MV-4-11 (cell line): ENCODE results near the gene ZCWPW2.

ENCODE experiments used
- DNase-seq: peaks from one replicate; lab custom pipeline; 2025; lab: John Stamatoyannopoulos, UW

The ZCWPW2 gene, protein sequence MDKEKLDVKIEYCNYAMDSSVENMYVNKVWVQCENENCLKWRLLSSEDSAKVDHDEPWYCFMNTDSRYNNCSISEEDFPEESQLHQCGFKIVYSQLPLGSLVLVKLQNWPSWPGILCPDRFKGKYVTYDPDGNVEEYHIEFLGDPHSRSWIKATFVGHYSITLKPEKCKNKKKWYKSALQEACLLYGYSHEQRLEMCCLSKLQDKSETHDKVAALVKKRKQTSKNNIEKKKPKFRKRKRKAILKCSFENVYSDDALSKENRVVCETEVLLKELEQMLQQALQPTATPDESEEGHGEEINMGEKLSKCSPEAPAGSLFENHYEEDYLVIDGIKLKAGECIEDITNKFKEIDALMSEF

DNA sequence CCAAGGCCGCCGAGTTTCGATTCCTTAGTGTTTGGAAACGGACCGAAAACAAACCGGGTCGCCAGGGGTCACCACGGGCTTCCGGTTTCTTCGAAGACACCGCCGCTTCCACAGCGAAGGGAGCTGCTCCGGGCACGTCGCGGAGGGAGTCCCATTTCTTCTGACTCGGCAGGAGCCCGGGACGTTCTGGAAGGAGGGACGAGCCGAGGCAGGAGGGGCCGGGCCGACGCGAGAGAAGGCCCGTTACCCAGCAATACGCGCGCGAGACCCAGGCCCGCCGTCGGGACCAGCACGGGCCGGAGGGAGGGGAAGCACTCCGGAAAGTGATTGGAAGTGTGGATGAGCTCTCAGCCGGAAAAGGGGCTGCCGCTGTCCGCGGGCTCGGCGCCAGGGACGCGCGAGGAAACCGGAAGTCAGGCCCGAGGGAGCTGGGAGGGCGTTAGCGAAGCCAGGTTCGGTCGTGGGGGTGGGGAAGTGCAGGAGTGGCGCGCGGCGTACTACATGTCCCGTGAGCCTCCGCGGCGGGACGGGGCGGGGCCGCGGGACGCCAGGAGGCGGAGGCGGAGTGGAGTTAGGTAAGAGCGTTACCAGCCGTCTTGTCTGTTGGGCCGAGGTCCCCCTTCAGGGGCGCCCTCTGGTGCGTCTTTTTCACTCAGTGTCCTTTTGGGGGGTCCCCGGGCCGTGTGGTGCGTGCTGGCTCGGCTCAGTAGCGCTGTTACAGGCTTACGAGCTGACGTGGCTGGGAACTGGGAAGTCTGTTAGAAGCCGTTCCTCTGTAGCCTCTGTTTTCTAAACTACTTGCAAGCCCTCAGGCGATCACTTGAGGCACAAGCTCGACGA is at the start of gene ZCWPW2, which contains the start of gene AZI2:
ZCWPW2 (plus strand) TSS at position 93 of the 840 bp plus-strand sequence. CDS start 64,348 bp downstream, outside the sequence.
AZI2 (minus strand) TSS at position 196 of the 840 bp plus-strand sequence. CDS start 8,207 bp downstream, outside the sequence.
- DNase-seq = peak; percentile 96

DNA sequence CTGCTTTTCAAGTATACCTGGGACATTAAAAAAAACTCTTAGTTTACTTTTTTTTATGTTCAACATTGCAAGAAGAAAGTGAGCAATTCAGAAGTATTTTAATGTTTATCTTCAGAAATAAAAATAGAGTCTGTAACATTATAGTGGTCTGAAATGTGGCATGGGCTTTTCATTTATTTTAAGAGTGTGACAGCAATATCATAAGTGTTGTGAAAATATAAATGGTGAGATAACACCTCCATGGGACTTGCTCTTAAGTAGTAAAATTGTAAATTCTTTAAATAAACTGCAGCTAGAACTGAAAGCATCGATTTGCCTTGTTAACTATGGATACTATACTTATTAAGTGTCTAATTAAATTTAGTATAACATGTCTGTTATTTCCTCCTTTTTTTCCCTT is 48.8 kb upstream of the ZCWPW2 start:
- no peak for DNase-seq

DNA sequence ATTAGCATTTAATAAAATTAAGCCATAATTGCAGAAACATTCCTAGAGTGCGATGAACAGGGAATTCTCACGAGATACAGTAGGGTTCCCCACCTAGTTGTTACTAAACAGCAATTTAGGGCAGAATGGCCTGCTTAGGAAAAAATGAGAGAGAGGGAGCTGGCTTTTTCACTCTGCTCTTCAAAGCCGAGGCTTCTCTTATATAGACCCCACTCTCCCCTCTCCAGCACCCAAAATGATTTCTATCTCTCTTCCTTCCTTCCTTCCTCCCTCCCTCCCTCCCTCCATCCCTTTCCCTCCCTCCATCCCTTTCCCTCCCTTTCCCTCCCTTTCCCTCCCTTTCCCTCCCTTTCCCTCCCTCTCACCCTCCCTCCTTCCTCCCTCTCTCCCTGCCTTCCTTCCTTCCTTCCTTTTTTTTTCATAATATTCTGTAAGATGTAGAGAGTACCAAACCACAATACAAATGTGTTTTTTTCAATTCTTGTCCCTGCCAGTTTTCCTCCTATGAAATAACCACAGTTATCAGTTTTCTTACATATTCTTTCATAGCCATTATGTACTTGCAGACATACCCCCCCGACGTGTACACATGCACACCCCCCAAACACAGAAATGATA is 48.1 kb upstream of the ZCWPW2 start:
- no peak for DNase-seq

DNA sequence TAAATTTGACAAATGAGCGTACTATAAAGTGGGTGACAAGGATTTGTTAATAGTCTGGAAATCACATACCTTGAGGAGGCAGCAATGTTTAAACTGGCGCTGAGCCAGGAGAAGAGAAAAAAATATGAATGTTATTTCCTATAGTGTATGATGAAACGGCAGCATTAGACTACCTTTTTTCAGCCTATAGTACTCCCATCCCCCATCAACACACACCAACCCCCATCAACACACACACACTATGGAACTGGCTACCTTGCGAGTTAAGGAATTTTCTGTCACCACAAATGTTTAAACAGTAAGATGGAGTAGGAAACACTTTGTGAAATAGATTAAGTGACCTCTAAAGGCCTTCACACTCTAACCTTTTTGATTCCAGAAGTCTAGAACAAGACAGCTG is 46.8 kb upstream of the ZCWPW2 start:
- no peak for DNase-seq

DNA sequence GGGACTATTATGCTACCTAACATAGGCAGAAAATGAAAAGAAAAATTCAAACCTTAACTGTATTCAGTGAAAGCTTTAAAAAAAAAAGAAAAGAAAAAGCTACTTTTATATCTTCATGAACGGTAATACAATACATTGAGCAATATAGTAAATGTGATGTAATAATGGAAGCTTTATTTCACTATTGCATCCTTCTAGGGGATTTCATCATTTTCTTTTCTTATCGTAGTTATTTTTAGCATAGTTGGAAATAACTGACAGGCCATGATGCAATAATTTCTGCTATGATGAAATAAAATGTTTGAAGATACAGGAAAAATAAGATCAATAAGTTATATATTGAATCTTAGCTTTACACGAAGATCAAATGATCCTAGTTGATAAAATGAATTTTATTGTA is 40.3 kb upstream of the ZCWPW2 start:
- peak; percentile 90 for DNase-seq

DNA sequence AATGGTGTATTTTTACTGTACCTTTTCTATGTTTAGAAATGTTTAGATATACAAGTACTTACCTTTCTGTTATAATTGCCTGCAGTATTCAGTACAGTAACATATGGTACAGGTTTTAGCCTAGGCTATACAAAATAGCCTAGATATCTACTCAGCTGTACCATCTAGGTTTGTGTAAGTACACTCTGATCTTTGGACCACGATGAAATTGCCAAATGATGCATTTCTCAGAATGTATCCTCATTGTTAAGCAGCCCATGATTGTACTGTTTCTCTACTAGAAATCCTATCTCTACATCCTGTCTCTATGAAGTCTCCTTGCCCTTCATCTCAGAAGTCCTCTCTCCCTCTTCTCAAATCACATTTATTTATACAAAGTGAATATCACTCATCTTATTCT is 32.8 kb upstream of the ZCWPW2 start:
- DNase-seq = no peak

DNA sequence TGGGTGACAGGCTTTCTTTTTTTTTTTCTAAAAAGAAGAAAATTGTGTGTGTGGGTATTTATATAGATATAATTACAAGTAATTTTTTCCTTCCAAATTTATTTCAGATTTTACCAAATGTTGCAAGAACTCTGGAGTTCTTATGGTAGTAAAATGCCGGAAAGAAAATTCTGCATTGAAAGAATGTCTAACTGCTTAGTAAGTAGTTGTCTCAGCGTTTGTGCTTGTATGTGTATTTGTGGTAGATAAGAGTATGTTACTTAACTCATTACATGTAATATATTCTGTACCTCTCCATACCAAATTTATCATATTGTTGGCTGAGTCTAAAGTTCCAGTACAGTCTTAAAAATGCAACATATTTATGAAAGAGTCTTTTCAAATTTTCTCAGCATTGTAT is 32.3 kb upstream of the ZCWPW2 start:
- DNase-seq = no peak

DNA sequence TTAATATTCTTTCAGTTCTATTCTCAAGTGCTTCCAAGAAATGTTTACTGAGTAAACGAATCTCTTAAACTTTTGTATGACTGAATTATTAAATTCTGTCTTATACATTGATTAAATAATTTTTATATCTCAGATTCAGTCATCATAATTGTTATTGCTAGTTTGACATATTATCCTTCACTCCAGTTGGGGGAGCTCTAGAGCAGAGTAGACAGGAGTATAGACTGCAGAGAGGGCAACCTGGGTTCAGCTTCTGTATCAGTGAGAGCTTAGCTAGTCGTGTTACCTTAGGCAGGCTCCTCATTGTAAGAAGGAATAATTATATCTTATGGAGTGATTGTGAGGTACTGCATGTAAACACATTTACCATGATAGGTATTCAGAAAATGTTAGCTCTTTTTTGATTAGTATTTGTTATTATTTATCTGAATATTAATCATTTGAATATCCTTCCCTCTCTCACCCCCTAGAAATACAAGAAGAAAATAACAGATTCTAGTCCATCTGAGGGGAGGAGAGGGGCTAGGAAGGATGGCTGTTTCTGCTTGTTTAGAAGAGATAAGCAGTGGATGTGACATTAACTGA is 31.0 kb upstream of the ZCWPW2 start:
- DNase-seq = peak; percentile 30

DNA sequence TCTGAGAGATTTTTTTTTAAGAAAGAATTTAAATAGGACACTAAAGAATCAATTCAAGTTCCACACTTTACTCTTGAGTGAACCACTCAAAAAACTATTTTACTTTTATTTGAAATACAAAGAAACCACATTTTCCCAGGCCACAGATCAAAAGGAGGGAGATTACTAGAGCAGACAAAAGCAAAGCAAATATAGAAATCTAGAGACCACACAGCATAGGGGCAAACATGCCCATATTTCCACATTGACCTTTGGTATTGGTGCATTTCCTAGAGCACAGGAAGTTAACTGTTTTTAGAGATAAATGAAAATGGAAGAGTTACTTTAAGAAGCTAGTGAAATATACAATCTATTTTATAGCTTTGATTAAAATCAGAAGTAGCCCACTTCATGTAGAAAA is 27.5 kb upstream of the ZCWPW2 start:
- no peak for DNase-seq

DNA sequence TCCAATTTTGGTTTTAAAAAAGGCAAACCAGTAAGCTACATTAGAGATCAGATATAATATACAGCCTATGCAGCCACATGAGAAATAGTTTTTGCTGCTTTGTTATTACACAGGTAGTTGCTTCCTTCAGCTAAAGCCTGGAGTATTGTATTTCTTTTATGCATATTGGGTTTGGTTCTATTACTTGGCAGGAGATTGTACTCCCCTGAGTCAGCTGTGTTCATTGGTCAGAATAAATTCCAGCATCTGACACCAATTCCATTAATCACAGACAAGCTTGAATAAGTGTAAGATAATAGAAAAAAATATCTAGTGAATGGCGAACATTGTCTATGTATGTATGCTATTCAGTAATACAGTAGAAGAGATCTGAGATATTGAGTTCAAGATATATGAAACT is 26.1 kb upstream of the ZCWPW2 start:
- no peak for DNase-seq

DNA sequence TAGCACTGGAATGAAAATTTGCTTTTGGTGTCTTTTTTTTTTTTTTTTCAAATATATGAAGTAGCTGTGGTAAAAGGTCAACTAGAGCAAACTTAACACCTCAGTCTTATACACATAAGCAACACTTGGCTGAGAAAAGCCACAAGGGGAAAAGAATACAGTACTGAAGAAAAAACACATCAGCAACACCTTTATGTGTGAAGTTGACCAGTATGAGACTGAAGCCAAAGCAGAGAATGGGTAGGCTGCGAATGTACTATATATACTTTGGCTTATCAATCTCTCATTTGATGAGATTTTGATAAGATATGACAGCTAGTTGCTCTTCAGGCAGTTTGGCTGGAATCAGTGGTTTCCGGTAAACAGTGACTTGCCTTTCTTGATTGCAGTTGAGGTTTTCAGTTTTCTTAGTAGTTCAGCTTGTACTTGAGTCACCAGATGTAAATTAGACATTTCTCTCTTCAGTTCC is 22.0 kb upstream of the ZCWPW2 start:
- DNase-seq = peak; percentile 78

DNA sequence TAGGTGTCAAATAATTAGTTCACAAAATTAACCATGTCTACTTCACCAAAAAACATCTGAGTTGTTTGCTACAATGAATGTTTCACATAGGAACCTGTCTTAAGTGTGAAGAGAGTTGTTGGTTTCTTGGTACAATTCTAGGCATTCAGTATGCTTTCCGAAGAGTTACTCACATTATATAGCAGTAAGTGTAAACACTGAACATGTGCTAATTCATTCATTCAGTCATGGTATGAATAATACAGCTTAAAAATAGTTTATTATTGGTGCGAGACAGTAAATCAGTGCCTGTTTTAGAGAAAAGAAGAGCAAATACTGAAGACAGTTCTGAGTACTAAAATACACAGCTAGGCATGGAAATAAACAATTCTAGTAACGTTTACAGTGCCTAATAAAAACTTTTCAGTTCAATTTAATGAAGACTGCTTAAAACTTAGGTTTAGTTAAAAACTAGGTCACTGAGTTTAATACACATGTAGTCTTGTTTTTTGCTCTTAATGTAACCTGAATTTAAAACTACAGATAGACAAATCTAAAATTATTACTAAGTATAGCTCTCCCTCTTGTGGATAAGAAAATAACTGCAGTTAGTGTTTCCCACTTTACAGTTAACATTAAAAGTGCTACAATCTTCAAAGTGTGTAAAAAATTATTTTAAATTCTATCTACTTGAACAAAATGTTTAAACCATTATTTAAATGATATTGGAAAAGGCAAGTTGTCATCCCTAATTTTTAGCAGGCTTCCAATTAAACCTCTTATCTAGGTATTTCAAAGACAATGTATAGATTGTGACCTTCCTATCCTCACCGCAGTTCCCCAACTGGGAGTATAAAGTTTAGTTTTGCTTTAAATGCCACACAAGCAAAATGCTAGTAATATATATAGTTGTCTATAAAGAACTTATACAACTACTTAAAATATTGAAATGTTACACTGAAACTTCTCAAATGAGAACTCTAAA is 20.1 kb upstream of the ZCWPW2 start:
- peak; percentile 15 for DNase-seq

DNA sequence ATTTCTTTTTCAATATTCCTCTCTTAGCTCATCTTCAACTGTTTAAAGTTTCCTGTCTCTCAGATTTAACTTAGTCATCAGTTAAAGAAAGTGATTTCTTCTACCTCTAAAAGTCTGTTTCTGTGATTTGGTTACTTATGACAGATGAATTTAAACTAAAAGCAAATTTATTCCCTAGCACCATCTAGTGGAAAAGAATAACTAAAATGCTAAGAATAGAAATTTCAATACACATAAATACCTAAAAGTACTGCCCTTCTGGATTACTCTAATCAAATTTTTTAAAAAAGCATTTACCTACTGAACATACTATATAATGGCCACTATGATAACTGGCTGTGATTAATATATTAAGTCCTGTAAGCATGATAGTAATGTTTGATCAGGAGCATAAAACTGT is 14.0 kb upstream of the ZCWPW2 start:
- DNase-seq = no peak

DNA sequence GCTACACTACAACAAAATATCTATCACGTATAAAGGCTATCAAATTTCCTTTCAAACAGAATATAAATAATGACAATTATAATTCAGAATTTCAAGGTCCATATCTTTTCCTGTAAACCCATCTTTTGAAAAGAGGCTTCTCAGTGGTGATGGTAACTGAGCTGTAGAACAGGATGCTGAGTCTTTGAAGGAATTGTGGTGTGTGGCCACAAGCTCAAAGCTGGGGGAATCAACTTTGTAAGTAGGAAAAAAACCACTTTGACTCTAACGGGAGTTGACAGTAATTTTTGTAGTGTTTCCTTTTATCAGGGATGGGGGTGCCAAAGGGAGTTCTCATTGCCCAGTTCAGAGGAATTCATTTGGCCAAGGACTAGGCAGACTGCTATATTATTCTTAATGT is 13.3 kb upstream of the ZCWPW2 start:
- DNase-seq = no peak

DNA sequence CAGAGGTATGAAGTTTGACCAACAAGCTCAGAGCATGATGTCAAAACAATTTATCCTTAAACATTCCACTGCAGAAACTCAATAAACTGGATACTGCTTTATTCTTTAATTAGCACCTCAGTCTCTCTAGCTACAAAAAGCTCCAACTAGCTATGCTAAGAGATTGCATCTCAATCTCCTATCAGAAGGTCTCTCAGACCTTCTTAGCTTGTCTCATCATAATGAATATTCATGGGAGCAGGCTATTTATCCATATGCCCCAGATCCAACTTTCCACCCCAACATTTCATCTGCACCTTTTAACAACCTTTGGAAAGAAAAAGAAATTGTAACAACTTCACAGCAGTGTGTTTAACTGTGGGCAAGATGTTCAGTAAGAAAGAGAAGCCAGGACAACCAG is 11.3 kb upstream of the ZCWPW2 start:
- DNase-seq = no peak

DNA sequence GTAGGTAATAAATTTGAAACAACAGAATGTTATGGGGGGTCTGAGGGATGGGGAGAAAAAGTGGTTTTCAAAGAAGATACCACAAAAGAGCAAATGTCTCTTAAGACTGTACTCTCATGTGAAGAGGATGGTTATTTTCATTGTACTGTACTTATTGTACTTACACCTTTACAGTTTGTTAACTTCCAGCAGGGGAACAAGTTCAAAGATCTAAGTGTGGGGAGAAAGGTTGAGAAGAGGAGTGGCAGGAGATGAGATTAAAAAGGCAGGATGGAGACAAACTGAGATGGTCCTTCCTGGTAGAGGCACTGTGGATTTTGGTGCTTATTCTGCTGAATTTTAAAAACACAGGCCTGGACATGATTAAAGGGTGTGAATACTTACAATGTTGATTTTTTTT is 5.4 kb upstream of the ZCWPW2 start:
- no peak for DNase-seq

DNA sequence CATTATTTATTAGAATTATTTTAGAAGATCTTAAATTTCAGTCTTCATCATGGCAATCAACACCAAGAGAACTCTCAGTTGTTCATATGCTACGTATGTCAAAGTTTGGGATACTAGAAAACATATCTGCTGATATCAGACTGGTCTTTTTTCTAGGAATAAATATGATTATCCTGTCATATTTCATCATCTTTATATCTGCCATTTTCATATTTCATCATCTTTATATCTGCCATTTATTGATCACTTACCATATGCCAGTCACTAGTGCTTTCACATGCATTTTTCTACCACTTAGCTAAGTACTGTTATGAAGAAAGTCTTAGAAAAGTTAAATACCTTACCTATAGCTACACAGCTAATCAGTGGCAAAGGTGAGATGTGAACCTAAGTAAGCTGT is 2.8 kb upstream of the ZCWPW2 start:
- no peak for DNase-seq

DNA sequence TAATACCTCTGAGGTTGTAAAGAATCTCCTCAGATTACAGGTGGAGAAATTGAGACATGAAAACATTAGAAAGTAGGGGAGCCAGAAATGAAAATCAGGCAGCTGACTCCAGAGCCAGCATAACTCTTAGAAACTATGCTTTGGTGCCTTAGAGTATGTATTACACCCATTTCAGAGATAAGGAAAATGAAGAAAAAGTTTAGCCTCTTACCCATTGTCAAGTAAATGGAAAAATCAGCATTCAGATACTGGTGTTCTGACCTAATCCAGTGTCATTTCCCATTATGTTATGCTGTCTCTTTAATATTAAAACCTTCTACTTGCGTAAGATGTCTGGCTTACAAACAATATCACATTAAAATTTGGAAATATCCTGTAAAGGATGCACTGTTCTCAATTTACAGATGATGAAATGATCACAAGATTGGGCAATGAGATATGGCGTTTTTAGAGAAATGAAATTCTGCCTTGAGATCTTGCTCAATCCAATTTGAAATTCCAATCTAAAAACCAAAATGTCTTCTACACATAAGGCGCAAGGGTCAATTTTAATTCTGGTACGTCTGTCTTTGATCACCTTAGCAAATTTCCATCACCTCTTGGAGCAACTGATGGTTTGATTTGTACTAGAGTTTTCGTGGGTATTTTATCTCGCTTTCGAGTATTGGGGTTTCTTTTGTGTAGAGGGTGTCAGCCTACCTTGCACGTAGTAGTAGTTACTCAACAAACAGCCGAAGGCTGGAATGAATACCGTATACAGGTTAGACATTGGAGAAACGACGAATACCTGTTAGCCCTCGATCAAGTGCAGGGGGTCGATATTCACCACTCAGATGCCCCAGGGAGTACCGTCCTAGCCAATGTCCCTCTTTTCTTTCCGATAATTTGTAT is 902 bp upstream of the ZCWPW2 start:
- DNase-seq = peak; percentile 95

DNA sequence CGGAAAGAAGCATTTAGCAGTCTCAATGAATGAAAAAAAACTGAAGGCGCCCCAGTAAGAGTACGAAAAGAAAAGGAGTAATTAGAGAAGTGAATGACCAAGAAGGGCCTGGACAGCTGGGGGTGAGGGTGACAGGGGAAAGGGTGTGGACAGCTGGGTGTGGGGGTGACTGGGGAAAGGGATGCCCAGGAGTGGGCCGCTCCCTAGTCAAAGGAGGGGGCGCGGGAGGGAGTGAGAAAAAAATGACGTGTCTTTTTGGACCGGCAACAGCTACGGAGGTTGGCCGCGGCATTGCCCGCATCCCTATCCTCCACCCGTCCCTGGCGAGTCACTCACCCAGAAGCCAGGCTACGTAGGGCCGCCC is 274 bp upstream of the ZCWPW2 start:
- no peak for DNase-seq

DNA sequence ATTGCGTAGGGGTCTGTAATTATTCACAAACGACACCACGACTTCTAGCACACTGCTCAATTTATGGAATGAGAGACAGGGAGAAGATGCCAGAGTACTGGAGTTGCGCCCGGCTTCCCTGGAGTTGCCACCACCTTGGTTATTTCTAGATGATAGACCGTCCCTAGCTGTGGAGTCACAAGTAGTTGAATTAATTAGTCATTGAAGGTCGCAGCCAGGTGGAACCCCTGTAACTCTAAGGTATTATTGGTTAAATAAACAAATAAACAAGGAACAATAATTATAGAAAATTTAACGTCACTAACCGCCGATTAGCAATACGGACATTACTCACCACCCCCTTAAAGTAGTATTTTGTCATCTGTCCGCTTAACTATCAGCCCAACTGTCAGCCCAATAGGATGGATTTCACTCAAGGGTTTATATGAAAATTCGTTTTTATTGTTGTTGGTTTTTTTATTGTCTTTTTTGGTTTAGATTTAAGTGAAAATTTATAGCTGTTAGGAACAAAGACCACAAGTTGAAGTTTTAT is 1.0 kb downstream of the ZCWPW2 start:
- no peak for DNase-seq
